Myocyte (in vitro differentiated cells): Measurements from ENCODE around the gene BNIP3. TPM values are rescaled to one million over a fixed set of nuclear protein-coding genes. Genes with fewer than 3 reads are reported as not detected.

ENCODE experiments used
- DNase-seq: peaks from one replicate; pipeline ENCODE4 v3.0.0-alpha.2; 2012; ENCODE audit warnings: low read depth
- total RNA-seq: library from RNA; depleted of rRNA; stranded (reverse); fragments of >200 nt; gene quantifications from 2 replicates; pipeline ENCODE4 v1.2.3, GENCODE V29; 2014

Gene BNIP3
- total RNA-seq, 1 donor from 2014 or later = 197 TPM

GRCh38 chr10:131978851-131979250 lies 2.9 kb downstream of the BNIP3 start:
- no peak for DNase-seq

GRCh38 chr10:131978366-131978765 lies 3.4 kb downstream of the BNIP3 start:
- no peak for DNase-seq

GRCh38 chr10:131977323-131978096 lies 4.2 kb downstream of the BNIP3 start:
- DNase-seq = no peak

GRCh38 chr10:131975796-131976195 lies 5.9 kb downstream of the BNIP3 start:
- no peak for DNase-seq

- no peak for DNase-seq
Measured at GRCh38 chr10:131975003-131975402, 6.7 kb downstream of the BNIP3 start.

GRCh38 chr10:131974034-131974817 lies 7.5 kb downstream of the BNIP3 start:
- no peak for DNase-seq

- DNase-seq = peak; percentile 47
Measured at GRCh38 chr10:131973160-131973951, 8.4 kb downstream of the BNIP3 start.

GRCh38 chr10:131972474-131973071 lies 9.2 kb downstream of the BNIP3 start:
- peak; percentile 68 for DNase-seq

- no peak for DNase-seq
Measured at GRCh38 chr10:131971591-131971990, 10.1 kb downstream of the BNIP3 start.

- no peak for DNase-seq
Measured at GRCh38 chr10:131970946-131971345, 10.8 kb downstream of the BNIP3 start.

GRCh38 chr10:131968949-131969348 lies 12.8 kb downstream of the BNIP3 start:
- no peak for DNase-seq

GRCh38 chr10:131964298-131964697 lies 17.4 kb downstream of the BNIP3 start:
- peak; percentile 28 for DNase-seq

- DNase-seq = no peak
Measured at GRCh38 chr10:131963811-131964210, 17.9 kb downstream of the BNIP3 start.

- DNase-seq = no peak
Measured at GRCh38 chr10:131963350-131963749, 18.4 kb downstream of the BNIP3 start.

GRCh38 chr10:131961777-131962662 lies 19.7 kb downstream of the BNIP3 start:
- peak; percentile 52 for DNase-seq

- DNase-seq = no peak
Measured at GRCh38 chr10:131961047-131961776, 20.5 kb downstream of the BNIP3 start.

- no peak for DNase-seq
Measured at GRCh38 chr10:131960631-131961046, 21.1 kb downstream of the BNIP3 start.

GRCh38 chr10:131959841-131960240 lies 21.9 kb downstream of the BNIP3 start:
- no peak for DNase-seq

- DNase-seq = no peak
Measured at GRCh38 chr10:131955591-131956340, 26.0 kb downstream of the BNIP3 start.
